ENCODE data around the gene XXYLT1.

The XXYLT1 gene

DNA sequence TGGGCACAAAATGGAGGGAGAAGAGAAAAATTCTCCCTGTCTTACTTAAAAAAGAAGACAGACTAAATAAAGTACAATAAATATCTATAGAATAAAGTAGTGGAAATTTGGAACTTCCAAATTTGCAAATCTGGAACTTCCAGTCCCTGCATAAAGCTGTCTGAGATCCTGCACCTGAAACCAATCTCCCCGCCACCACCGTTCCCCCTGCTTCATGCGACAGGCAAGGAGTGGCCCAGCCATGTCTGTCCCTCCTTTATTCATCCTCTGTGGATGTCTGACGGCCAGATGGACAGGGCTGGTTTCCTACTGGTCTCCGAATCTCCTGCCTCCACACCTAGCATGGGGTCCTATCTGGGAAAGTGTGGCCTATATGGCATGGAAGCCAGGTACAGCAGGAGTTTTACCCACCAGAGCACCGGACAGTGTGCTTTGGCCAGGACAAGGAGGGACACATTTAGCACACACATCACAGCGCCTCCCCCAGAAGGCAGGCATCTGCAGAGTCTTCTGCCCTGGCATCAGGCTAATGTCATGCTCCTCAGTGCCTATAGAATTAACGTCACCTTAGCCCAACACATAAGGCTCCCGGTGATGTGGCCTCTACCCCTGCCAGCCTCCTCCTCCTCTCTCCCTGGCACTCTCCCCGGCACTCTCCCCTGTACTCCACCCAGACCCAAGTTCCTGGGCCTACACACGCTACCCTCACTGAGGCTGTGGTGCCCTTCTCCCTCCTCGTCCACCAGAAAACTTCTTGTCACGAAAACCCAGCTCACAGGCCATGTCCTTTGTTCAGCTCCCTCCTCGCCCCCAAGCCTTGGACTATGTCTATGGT lies 170.8 kb downstream of the XXYLT1 start:
- no peak overlapping the region for H3K4me3 ChIP-seq (ENCODE audit: low read depth, low read length)
- ChIA-PET CTCF (interaction anchor here (0.7 kb wide), 1 partner anchor 24 kb away, joined by 3 read pairs; no protein-coding TSS in a partner anchor), POLR2A (no interaction called here)
- H3K9me3 ChIP-seq (ENCODE audit: control insufficient read depth, insufficient read depth, low read depth, low read length): no peaks in the 10 kb centered on the region
- H3K27ac ChIP-seq (ENCODE audit: extremely low read depth, low read depth, low read length): no peak overlapping the region
- TF ChIP-seq ZNF426 (tag by site-specific recombination; IDR thresholded peaks at IDR 0.05) (no peak), MYNN (tag by site-specific recombination; IDR thresholded peaks at IDR 0.05; ENCODE audit: borderline replicate concordance) (no peak), ZNF473 (tag by site-specific recombination; IDR thresholded peaks at IDR 0.05) (0 out of 2 replicates have a peak, but pooled peaks have one; percentile 34), KLF8 (tag by site-specific recombination; IDR thresholded peaks at IDR 0.05) (no peak), ZNF701 (tag by site-specific recombination; IDR thresholded peaks at IDR 0.05) (no peak)
- no peaks in the 10 kb centered on the region for H3K36me3 ChIP-seq (ENCODE audit: control insufficient read depth in 2 of 2, insufficient read depth in 1 of 2, low read length in 2 of 2)
- peaks cover 7% of the 10 kb centered on the region; the same call in 1 of the 2 replicates for H3K4me1 ChIP-seq (ENCODE audit: control insufficient read depth, insufficient read depth, low read length)

DNA sequence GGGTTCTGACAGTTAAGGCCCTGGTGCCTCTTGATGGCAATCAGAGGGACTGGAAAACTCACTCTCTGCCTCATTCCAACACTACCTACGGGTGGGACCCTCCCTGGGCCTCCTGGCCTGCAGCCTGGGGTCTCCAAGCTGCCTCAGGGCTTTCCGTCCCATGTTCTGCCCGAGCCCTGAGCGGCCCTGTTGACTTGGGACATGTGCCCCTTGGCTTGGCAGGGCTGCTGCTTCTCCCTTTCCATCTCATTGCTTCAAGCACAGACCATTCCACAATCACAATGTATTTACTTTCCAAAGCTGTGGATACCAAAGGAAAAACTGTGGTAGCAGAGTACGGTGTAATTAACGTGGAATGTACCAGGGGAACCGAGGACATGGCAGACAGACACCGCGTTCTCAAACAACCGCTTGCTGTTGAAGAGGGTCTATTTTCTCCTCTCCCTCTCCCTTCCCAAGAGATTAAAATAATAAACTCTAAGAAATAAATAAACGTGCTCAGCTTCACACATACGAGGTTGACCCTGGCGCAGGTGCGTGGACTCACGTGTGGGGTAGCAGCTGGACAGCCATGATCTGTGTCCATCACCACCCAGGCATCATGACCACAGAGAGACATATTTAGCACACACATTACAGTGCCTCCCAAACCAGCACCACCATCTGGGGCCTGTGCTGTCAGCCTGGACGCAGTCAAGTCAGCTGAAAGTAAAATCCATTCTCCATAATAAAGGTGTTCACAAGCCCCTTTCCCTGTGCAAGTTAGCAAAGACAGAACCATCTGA lies 172.0 kb downstream of the XXYLT1 start:
- TF ChIP-seq ZBTB21 (tag by site-specific recombination; IDR thresholded peaks at IDR 0.05): no peak
- TF ChIP-seq ZBTB49 (tag by site-specific recombination; IDR thresholded peaks at IDR 0.05; ENCODE audit: low read depth): no peak
- TF ChIP-seq ZNF423 (tag by site-specific recombination; IDR thresholded peaks at IDR 0.05): no peak
- no peak for TF ChIP-seq ZNF501 (tag by site-specific recombination; IDR thresholded peaks at IDR 0.05)
- TF ChIP-seq HOXA7 (CRISPR knock-in tag; IDR thresholded peaks at IDR 0.05; ENCODE audit: borderline replicate concordance): no peak
- TF ChIP-seq SP2 (tag by site-specific recombination; IDR thresholded peaks at IDR 0.05): no peak
- TF ChIP-seq ZNF549 (tag by site-specific recombination; IDR thresholded peaks at IDR 0.05): no peak
- no peak for TF ChIP-seq ZBTB48 (tag by site-specific recombination; IDR thresholded peaks at IDR 0.05)
- no peak for TF ChIP-seq ZNF560 (tag by site-specific recombination; IDR thresholded peaks at IDR 0.05; ENCODE audit: borderline replicate concordance)
- no peak for TF ChIP-seq ZNF366 (tag by site-specific recombination; conservative IDR thresholded peaks at IDR 0.05)
- TF ChIP-seq ZNF426 (tag by site-specific recombination; IDR thresholded peaks at IDR 0.05): no peak
- no peak for TF ChIP-seq ZNF433 (tag by site-specific recombination; IDR thresholded peaks at IDR 0.05; ENCODE audit: low read depth)
- TF ChIP-seq ZNF335 (tag by site-specific recombination; conservative IDR thresholded peaks at IDR 0.05): no peak
- no peak for TF ChIP-seq ZNF776 (tag by site-specific recombination; IDR thresholded peaks at IDR 0.05; ENCODE audit: borderline replicate concordance)
- TF ChIP-seq ZNF341 (tag by site-specific recombination; IDR thresholded peaks at IDR 0.05; ENCODE audit: low read depth): no peak
- CTCF ChIA-PET: no interaction called here
- Histone ChIP-seq H3K9me3 (ENCODE audit: control insufficient read depth, insufficient read depth, low read depth, low read length) (no peaks in the 10 kb centered on the region), H3K36me3 (ENCODE audit: control insufficient read depth in 2 of 2, insufficient read depth in 1 of 2, low read length in 2 of 2) (no peaks in the 10 kb centered on the region), H3K27ac (ENCODE audit: extremely low read depth, low read depth, low read length) (no peak overlapping the region), H3K4me1 (ENCODE audit: control insufficient read depth, insufficient read depth, low read length) (0 out of 2 replicates have a peak, but pooled peaks cover 3% of the 10 kb centered on the region), H3K4me3 (ENCODE audit: low read depth, low read length) (no peak overlapping the region)
- POLR2A ChIA-PET: no interaction called here

Data from HEK293 (cell line).